ENCODE results near the gene UBE2H. TPM values are rescaled to one million over a fixed set of nuclear protein-coding genes. Genes with fewer than 3 reads are reported as not detected.
"Not testable (repeated sequence)": the region's sequence is repeated elsewhere in the genome, so short reads cannot be mapped to it uniquely, and the experiment has no call there.

Gene UBE2H
- total and polyA plus RNA-seq, 10 of the 15 experiments (the other 5 are each of a cell fraction or from before 2014, with no cell fraction given) = 15.6 to 75.5 (median 32.8) TPM

- RAD21 ChIA-PET (ENCODE audit: unreplicated experiment) = no interaction called here
- in situ Hi-C loops (cut with MboI) (no loop called here), intact Hi-C loops (cut with micrococcal nuclease; ENCODE audit: unreplicated experiment) (no loop called here)
- no peak overlapping the region for H3K27ac ChIP-seq (ENCODE audit: control insufficient read depth, insufficient read depth)
- no peak overlapping the region for H3K9ac ChIP-seq (ENCODE audit: control insufficient read depth, insufficient read depth, low read length)
- SMC1A ChIA-PET (ENCODE audit: uncharacterized antibody, unreplicated experiment) = interaction anchor here (1.3 kb wide), 1 partner anchor 11 kb away, joined by 3 read pairs; no protein-coding TSS in a partner anchor
- peaks cover 1 to 12% of the 10 kb centered on the region in 2 experiments for H3K36me3 ChIP-seq (ENCODE audit: control insufficient read depth in 2 of 2, insufficient read depth in 2 of 2, low read length in 1 of 2)
- H3K9me3 ChIP-seq (replicated peaks; ENCODE audit: control insufficient read depth, insufficient read depth, low read length) = no peaks in the 10 kb centered on the region
- ATAC-seq = no peak
- no TSS peak for BruUV-seq (replicated peaks)
- CTCF ChIA-PET = interaction anchor here (1.1 to 2.6 kb wide), 2 partner anchors 98 to 174 kb away, joined by 3 to 13 read pairs; no protein-coding TSS in a partner anchor
- H3K4me1 ChIP-seq (ENCODE audit: control insufficient read depth, insufficient read depth, low read length) = no peaks in the 10 kb centered on the region
- WGBS (ENCODE audit: insufficient coverage, insufficient replicate concordance, low lambda C conversion rate, missing lambda C conversion rate) = 92% methylated on average over 6 of the region's 6 CpGs
- no peaks in the 10 kb centered on the region for H4K20me1 ChIP-seq (ENCODE audit: control insufficient read depth, insufficient read depth)
- no peak overlapping the region for H2AFZ ChIP-seq (ENCODE audit: control insufficient read depth, low read depth, low read length)
- no peak for DNase-seq (ENCODE audit: low read depth, low spot score)
- H3K4me3 ChIP-seq = no peak overlapping the region
- FAIRE-seq = no peak
- POLR2A ChIA-PET = no interaction called here
- H3K79me2 ChIP-seq (ENCODE audit: control insufficient read depth, insufficient read depth, low read length) = no peaks in the 10 kb centered on the region
- H3K4me2 ChIP-seq (ENCODE audit: control insufficient read depth, insufficient read depth) = no peak overlapping the region
- H3K27me3 ChIP-seq (replicated peaks in 1 of 2; ENCODE audit: control insufficient read depth in 2 of 2, insufficient read depth in 2 of 2, low read length in 1 of 2) = no peaks in the 10 kb centered on the region
- TF ChIP-seq TAF1 (IDR thresholded peaks at IDR 0.05; ENCODE audit: borderline replicate concordance, low read depth, low read length) (no peak), BCL3 (IDR thresholded peaks at IDR 0.05; ENCODE audit: borderline replicate concordance, insufficient read depth, low read depth, low read length, poor library complexity, severe bottlenecking) (no peak), MYB (IDR thresholded peaks at IDR 0.05; ENCODE audit: borderline replicate concordance, low read depth, low read length) (no peak)
Observed at GRCh38 chr7:129835569-129835968, 117.2 kb downstream of the UBE2H start.

GRCh38 chr7:129833353-129833752 lies 119.4 kb downstream of the UBE2H start:
- SMC1A ChIA-PET (ENCODE audit: uncharacterized antibody, unreplicated experiment); BruUV-seq (replicated peaks): not testable (repeated sequence)
- RAD21 ChIA-PET (ENCODE audit: unreplicated experiment) = interaction anchor here (1.0 kb wide), 1 partner anchor 176 kb away, joined by 3 read pairs; no protein-coding TSS in a partner anchor

More at GRCh38 chr7:129833353-129833752, 119.4 kb downstream of the UBE2H start:
- DNase-seq (ENCODE audit: low read depth, low spot score); H3K36me3 ChIP-seq (ENCODE audit: control insufficient read depth in 2 of 2, insufficient read depth in 2 of 2, low read length in 1 of 2); H4K20me1 ChIP-seq (ENCODE audit: control insufficient read depth, insufficient read depth); intact Hi-C loops (cut with micrococcal nuclease; ENCODE audit: unreplicated experiment); H3K27ac ChIP-seq (ENCODE audit: control insufficient read depth, insufficient read depth); POLR2A ChIA-PET; H2AFZ ChIP-seq (ENCODE audit: control insufficient read depth, low read depth, low read length); H3K4me3 ChIP-seq; H3K79me2 ChIP-seq (ENCODE audit: control insufficient read depth, insufficient read depth, low read length); H3K9me3 ChIP-seq (replicated peaks; ENCODE audit: control insufficient read depth, insufficient read depth, low read length); H3K27me3 ChIP-seq (replicated peaks in 1 of 2; ENCODE audit: control insufficient read depth in 2 of 2, insufficient read depth in 2 of 2, low read length in 1 of 2); H3K4me2 ChIP-seq (ENCODE audit: control insufficient read depth, insufficient read depth); ATAC-seq; H3K9ac ChIP-seq (ENCODE audit: control insufficient read depth, insufficient read depth, low read length); H3K4me1 ChIP-seq (ENCODE audit: control insufficient read depth, insufficient read depth, low read length); FAIRE-seq: not testable (repeated sequence)
- CTCF ChIA-PET = interaction anchor here (0.6 kb wide), 1 partner anchor 100 kb away, joined by 3 read pairs; no protein-coding TSS in a partner anchor
- WGBS (ENCODE audit: insufficient coverage, insufficient replicate concordance, low lambda C conversion rate, missing lambda C conversion rate) = 91% methylated on average over 6 of the region's 6 CpGs
- in situ Hi-C loops (cut with MboI) = loop anchor here (5.0 kb wide), 1 partner anchor 179 kb away; no protein-coding TSS in a partner anchor

Data from GM12878 (cell line).